Gastroesophageal sphincter (tissue), 4 donors: ENCODE results near the gene KCNK15. TPM values are rescaled to one million over a fixed set of nuclear protein-coding genes. Genes with fewer than 3 reads are reported as not detected.

Experiments used
- ATAC-seq: fragments of 150-250 bp; one replicate; pipeline ENCODE4 v1.9.1; 2016; ENCODE audit warnings: mild to moderate bottlenecking, moderate library complexity
- H3K27ac ChIP-seq, 4 donors: fragments of 200-600 bp; sonication (generic) in 3 of 4; 1 replicate in 3 of 4; 2 replicates in 1 of 4; pipeline ENCODE4 v1.5.1; 2016 to 2019
- H3K27me3 ChIP-seq: fragments of 200-600 bp; sonication (generic); one replicate; pipeline ENCODE4 v1.5.1; 2019
- H3K36me3 ChIP-seq, 2 donors: fragments of 200-600 bp; sonication (generic); one replicate each; pipeline ENCODE4 v1.5.1; 2019; ENCODE audit warnings: control low read depth in 1 of 2
- H3K4me1 ChIP-seq, 3 donors: fragments of 200-600 bp; sonication (generic); 1 replicate in 2 of 3; 2 replicates in 1 of 3; pipeline ENCODE4 v1.5.1; 2016 to 2019; ENCODE audit warnings: control low read depth in 2 of 3
- H3K4me3 ChIP-seq, 2 donors: fragments of 200-600 bp; sonication (generic); one replicate each; pipeline ENCODE4 v1.5.1; 2019; ENCODE audit warnings: mild to moderate bottlenecking in 1 of 2, moderate library complexity in 1 of 2
- H3K9me3 ChIP-seq, 3 donors: fragments of 200-600 bp; sonication (generic); one replicate each; pipeline ENCODE4 v1.5.1; 2017 to 2019; ENCODE audit warnings: control low read depth in 2 of 3
- EP300 ChIP-seq: sonication (generic); formaldehyde crosslinking; IDR thresholded peaks from one replicate; pipeline ENCODE4 v1.6.1; 2017; ENCODE audit warnings: antibody characterized with exemption, mild to moderate bottlenecking
- POLR2A ChIP-seq, 2 donors: fragments of 450-650 bp; IDR thresholded peaks; one replicate each; pipeline ENCODE4 v1.6.1; 2017; ENCODE audit warnings: antibody characterized with exemption in 2 of 2, mild to moderate bottlenecking in 2 of 2, moderate library complexity in 1 of 2
- POLR2AphosphoS5 ChIP-seq: sonication (generic); formaldehyde crosslinking; IDR thresholded peaks from one replicate; pipeline ENCODE4 v1.6.1; 2017; ENCODE audit warnings: antibody characterized with exemption
- whole genome bisulfite sequencing, 2 donors: methylation state at CpG; one replicate each; pipeline ENCODE4 v1.1.5; 2018; ENCODE audit warnings: low coverage in 1 of 2; 5-methylcytosine and 5-hydroxymethylcytosine counted together
- total RNA-seq, 4 donors: library from RNA; depleted of rRNA; stranded (reverse); fragments of >200 nt; gene quantifications; one replicate each; pipeline ENCODE4 v1.1.0, GENCODE V29; 2016
- TF ChIP-seq, protein P1 (sequence below), 4 experiments: fragments of 200-600 bp in 2 of 4; fragments of 450-650 bp in 2 of 4; sonication (generic) in 1 of 4; IDR thresholded peaks; one replicate each; pipeline ENCODE4 v1.5.1; 2017 to 2019; ENCODE audit warnings: antibody characterized with exemption in 4 of 4, mild to moderate bottlenecking in 2 of 4, moderate library complexity in 2 of 4

KCNK15 gene
- total RNA-seq, 4 donors from 2014 or later: 1.3 to 4.7 (median 2.8) TPM

DNA sequence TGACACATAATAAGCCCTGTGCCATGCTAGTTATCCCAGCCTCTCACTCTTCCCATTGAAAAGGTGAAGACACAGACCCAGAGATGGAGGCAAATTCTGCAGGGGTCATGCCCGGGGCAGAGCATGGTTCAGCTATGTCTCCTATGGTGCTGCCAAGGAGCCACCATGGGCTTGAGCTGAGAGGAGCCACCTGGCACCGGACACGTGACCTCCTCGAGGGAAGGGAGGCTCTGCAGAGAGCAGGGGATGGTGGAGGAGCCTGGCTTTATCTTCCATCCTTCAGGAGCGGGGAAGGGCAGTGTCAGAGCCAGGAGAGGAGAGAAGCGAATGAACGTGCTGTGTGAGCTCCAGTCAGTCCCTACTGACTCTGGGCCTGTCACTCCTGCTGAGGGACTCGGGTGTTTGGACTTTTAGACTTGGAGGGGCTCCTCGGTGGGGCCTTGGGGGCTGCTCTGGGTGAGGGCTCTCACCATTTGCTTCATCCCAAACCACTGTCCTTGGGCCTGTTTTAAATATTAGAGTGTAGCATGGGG, 41.6 kb upstream of the KCNK15 start:
- 84% methylated on average over 6 of the region's 9 CpGs; no CpG with 5 or more reads in 1 of the 2 donors for WGBS, 2 donors
- Histone ChIP-seq H3K36me3 (no peaks in the 10 kb centered on the region), H3K4me1 (peaks cover 7 to 66% (median 33%) of the 10 kb centered on the region in 3 donors), H3K27ac (peak overlapping the region in 3 of 4 donors; percentile 78 to 86 (median 85)), H3K9me3 (no peaks in the 10 kb centered on the region), H3K27me3 (no peaks in the 10 kb centered on the region), H3K4me3 (no peak overlapping the region)
- no peak for ATAC-seq
- TF ChIP-seq EP300: no peak
- TF ChIP-seq POLR2A (IDR thresholded peaks at IDR 0.05): no peak
- TF ChIP-seq, protein P1, sequence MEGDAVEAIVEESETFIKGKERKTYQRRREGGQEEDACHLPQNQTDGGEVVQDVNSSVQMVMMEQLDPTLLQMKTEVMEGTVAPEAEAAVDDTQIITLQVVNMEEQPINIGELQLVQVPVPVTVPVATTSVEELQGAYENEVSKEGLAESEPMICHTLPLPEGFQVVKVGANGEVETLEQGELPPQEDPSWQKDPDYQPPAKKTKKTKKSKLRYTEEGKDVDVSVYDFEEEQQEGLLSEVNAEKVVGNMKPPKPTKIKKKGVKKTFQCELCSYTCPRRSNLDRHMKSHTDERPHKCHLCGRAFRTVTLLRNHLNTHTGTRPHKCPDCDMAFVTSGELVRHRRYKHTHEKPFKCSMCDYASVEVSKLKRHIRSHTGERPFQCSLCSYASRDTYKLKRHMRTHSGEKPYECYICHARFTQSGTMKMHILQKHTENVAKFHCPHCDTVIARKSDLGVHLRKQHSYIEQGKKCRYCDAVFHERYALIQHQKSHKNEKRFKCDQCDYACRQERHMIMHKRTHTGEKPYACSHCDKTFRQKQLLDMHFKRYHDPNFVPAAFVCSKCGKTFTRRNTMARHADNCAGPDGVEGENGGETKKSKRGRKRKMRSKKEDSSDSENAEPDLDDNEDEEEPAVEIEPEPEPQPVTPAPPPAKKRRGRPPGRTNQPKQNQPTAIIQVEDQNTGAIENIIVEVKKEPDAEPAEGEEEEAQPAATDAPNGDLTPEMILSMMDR (IDR thresholded peaks at IDR 0.05): no peak
- no peak for TF ChIP-seq POLR2AphosphoS5

DNA sequence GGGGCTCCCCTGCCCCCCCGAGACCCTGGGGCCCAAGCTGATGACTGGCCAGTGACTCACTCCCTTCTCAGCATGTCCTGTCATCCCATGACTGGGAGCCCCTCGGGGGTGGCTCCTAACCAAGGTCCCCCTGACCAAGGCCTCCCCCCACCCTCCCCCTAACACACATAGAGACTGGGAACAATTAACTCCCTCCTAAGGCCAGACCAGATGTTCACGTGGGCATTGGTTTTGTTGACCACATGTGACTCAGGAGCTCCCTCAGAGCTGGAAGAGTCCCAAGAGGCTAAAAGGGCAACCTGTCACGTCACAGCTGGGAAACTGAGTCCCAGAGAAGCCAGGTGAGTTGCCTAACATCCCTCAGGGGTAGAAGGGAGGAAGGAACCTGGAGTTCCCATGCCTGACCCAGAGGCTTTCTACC, 41.1 kb upstream of the KCNK15 start:
- no peaks in the 10 kb centered on the region for H3K9me3 ChIP-seq
- H3K4me1 ChIP-seq: peaks cover 7 to 66% (median 33%) of the 10 kb centered on the region in 3 donors
- H3K27ac ChIP-seq: peak overlapping the region; percentile 3 to 86 (median 82)
- TF ChIP-seq POLR2A (IDR thresholded peaks at IDR 0.05): no peak
- TF ChIP-seq EP300: no peak
- TF ChIP-seq, protein P1 (IDR thresholded peaks at IDR 0.05): no peak
- no peaks in the 10 kb centered on the region for H3K27me3 ChIP-seq
- WGBS, 2 donors: 40% methylated on average over 1 of the region's 4 CpGs; no CpG with 5 or more reads in 1 of the 2 donors
- H3K4me3 ChIP-seq: no peak overlapping the region
- H3K36me3 ChIP-seq: no peaks in the 10 kb centered on the region
- ATAC-seq: no peak

GRCh38 chr20:44705364-44706094, 40.1 kb upstream of the KCNK15 start:
- Histone ChIP-seq H3K36me3 (no peaks in the 10 kb centered on the region), H3K9me3 (no peaks in the 10 kb centered on the region), H3K27ac (peak overlapping the region; percentile 44 to 86 (median 82)), H3K27me3 (no peaks in the 10 kb centered on the region), H3K4me3 (no peak overlapping the region), H3K4me1 (peaks cover 7 to 57% (median 32%) of the 10 kb centered on the region in 3 donors)
- no peak for ATAC-seq
- TF ChIP-seq POLR2A (IDR thresholded peaks at IDR 0.05) (no peak), EP300 (no peak), POLR2AphosphoS5 (no peak)
- TF ChIP-seq, protein P1 (IDR thresholded peaks at IDR 0.05): no peak
- 69 to 83% methylated on average over 2 to 4 of the region's 4 CpGs for WGBS, 2 donors

DNA sequence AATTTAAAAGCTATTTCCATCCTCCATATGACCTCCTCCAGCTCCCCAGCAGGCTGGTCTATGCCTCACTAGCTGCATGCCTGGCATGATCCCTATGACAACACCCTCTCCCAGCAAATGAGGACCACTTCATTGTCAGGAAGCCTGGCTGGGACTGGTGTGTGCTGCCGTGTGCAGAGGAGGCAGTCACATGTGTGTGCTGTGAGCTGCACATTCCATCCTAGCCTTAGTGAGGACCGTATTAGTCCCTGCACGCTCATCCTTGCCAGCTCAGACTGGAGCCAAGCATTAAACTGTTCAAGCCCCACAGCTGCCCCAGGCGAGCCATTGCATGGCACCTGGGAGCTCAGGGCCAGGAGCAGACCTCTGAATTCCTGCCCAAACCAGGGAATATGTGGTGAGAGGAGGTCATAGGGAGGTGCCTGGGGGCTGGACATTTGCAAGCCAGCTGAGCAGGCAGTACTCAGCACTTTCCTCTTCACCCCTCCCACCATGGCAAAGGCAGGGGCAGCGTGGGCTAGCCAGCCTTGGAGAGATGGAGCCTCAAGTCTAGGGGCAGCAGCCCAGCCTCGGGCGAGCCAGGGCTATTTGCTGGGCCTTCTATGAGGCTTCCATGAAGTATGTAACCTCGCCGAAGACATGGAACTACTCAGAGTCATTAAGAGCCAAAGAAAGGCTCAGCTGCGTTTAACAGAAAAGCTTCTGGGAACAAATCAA, 39.2 kb upstream of the KCNK15 start:
- ATAC-seq: peak; percentile 83
- H3K27ac ChIP-seq: peak overlapping the region; percentile 44 to 86 (median 82)
- H3K9me3 ChIP-seq: no peaks in the 10 kb centered on the region
- 44% methylated on average over 2 of the region's 10 CpGs; no CpG with 5 or more reads in 1 of the 2 donors for WGBS, 2 donors
- no peaks in the 10 kb centered on the region for H3K27me3 ChIP-seq
- peaks cover 7 to 47% (median 24%) of the 10 kb centered on the region in 3 donors for H3K4me1 ChIP-seq
- no peak overlapping the region for H3K4me3 ChIP-seq
- no peak for TF ChIP-seq POLR2A (IDR thresholded peaks at IDR 0.05)
- TF ChIP-seq EP300: no peak
- TF ChIP-seq, protein P1 (IDR thresholded peaks at IDR 0.05): no peak
- peak; percentile 53 for TF ChIP-seq POLR2AphosphoS5
- no peaks in the 10 kb centered on the region for H3K36me3 ChIP-seq
